HL-60 (cell line): ENCODE results near the gene ZDHHC5.
"Not testable (repeated sequence)": the region's sequence is repeated elsewhere in the genome, so short reads cannot be mapped to it uniquely, and the experiment has no call there.

ENCODE experiments used
- DNase-seq, 2 experiments: peaks; one replicate each; pipeline ENCODE4 v3.0.0-alpha.2; 2010 to 2020; ENCODE audit warnings: low read depth in 1 of 2, low spot score in 1 of 2
- H3K27ac ChIP-seq: fragments of 250-450 bp; sonication (Bioruptor Pico); replicated peaks from 2 replicates; pipeline ENCODE4 v1.5.1; 2020; ENCODE audit warnings: mild to moderate bottlenecking, moderate library complexity
- H3K27me3 ChIP-seq: fragments of 250-450 bp; sonication (Bioruptor Pico); 2 replicates; pipeline ENCODE4 v1.5.1; 2021; ENCODE audit warnings: mild to moderate bottlenecking, moderate library complexity; ENCODE audit not compliant: insufficient read depth, poor library complexity, severe bottlenecking
- H3K4me3 ChIP-seq: replicated peaks from 2 replicates; pipeline ENCODE4 v1.5.1; 2011; ENCODE audit warnings: mild to moderate bottlenecking, control low read depth, low read length; ENCODE audit not compliant: insufficient read depth
- GABPA ChIP-seq: IDR thresholded peaks from 2 replicates; pipeline ENCODE4 v1.6.1; 2012; ENCODE audit warnings: low read depth
- POLR2AphosphoS5 ChIP-seq: IDR thresholded peaks from 2 replicates; pipeline ENCODE4 v1.6.1; 2012; ENCODE audit warnings: low read depth
- SPI1 ChIP-seq: IDR thresholded peaks from 2 replicates; pipeline ENCODE4 v1.6.1; 2012; ENCODE audit warnings: low read depth, mild to moderate bottlenecking, borderline replicate concordance
- TF ChIP-seq, protein P1 (sequence below): IDR thresholded peaks from one replicate; pipeline ENCODE4 v1.5.1; 2011; ENCODE audit warnings: low read length, control low read depth, inconsistent platforms; ENCODE audit not compliant: insufficient read depth
- TF ChIP-seq, protein P2 (sequence below): IDR thresholded peaks from 2 replicates; pipeline ENCODE4 v1.6.1; 2012; ENCODE audit warnings: low read depth; ENCODE audit not compliant: insufficient replicate concordance

Gene ZDHHC5

GRCh38 chr11:57700425-57700824 lies 32.5 kb downstream of the ZDHHC5 start:
- TF ChIP-seq GABPA, result no peak
- TF ChIP-seq, protein P1, sequence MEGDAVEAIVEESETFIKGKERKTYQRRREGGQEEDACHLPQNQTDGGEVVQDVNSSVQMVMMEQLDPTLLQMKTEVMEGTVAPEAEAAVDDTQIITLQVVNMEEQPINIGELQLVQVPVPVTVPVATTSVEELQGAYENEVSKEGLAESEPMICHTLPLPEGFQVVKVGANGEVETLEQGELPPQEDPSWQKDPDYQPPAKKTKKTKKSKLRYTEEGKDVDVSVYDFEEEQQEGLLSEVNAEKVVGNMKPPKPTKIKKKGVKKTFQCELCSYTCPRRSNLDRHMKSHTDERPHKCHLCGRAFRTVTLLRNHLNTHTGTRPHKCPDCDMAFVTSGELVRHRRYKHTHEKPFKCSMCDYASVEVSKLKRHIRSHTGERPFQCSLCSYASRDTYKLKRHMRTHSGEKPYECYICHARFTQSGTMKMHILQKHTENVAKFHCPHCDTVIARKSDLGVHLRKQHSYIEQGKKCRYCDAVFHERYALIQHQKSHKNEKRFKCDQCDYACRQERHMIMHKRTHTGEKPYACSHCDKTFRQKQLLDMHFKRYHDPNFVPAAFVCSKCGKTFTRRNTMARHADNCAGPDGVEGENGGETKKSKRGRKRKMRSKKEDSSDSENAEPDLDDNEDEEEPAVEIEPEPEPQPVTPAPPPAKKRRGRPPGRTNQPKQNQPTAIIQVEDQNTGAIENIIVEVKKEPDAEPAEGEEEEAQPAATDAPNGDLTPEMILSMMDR, result no peak
- TF ChIP-seq, protein P2, sequence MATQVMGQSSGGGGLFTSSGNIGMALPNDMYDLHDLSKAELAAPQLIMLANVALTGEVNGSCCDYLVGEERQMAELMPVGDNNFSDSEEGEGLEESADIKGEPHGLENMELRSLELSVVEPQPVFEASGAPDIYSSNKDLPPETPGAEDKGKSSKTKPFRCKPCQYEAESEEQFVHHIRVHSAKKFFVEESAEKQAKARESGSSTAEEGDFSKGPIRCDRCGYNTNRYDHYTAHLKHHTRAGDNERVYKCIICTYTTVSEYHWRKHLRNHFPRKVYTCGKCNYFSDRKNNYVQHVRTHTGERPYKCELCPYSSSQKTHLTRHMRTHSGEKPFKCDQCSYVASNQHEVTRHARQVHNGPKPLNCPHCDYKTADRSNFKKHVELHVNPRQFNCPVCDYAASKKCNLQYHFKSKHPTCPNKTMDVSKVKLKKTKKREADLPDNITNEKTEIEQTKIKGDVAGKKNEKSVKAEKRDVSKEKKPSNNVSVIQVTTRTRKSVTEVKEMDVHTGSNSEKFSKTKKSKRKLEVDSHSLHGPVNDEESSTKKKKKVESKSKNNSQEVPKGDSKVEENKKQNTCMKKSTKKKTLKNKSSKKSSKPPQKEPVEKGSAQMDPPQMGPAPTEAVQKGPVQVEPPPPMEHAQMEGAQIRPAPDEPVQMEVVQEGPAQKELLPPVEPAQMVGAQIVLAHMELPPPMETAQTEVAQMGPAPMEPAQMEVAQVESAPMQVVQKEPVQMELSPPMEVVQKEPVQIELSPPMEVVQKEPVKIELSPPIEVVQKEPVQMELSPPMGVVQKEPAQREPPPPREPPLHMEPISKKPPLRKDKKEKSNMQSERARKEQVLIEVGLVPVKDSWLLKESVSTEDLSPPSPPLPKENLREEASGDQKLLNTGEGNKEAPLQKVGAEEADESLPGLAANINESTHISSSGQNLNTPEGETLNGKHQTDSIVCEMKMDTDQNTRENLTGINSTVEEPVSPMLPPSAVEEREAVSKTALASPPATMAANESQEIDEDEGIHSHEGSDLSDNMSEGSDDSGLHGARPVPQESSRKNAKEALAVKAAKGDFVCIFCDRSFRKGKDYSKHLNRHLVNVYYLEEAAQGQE, result no peak
- TF ChIP-seq SPI1, result no peak
- no peak for TF ChIP-seq POLR2AphosphoS5
- Histone ChIP-seq H3K27me3 (no peaks in the 10 kb centered on the region), H3K27ac (no peak overlapping the region), H3K4me3 (no peak overlapping the region)
- DNase-seq, result no peak

DNA sequence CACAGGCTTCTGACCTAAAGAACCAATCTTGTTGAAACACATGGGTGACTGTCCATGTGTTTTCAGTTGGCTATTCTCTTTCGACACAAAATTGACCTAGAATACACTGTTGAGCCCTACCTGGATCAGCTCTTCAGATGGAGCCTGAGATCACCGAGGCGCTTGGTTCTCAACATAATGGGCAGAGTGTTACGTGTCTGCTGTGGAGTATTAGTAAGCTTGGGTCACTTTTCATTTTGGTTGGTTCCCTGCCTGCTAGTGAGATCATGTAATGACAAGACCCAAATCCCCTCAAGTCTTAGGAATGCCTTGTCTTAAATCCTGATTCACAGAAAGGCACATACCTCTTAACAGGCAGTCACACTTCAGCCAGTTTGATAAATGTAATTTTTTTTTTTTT lies 35.4 kb downstream of the ZDHHC5 start:
- H3K4me3 ChIP-seq, result no peak overlapping the region
- H3K27me3 ChIP-seq, result no peaks in the 10 kb centered on the region
- no peak for DNase-seq
- H3K27ac ChIP-seq, result no peak overlapping the region
- TF ChIP-seq POLR2AphosphoS5 (no peak), GABPA (no peak), SPI1 (no peak)
- TF ChIP-seq, protein P1, result no peak
- TF ChIP-seq, protein P2, result no peak

- TF ChIP-seq, protein P1, result no peak
- TF ChIP-seq POLR2AphosphoS5 (no peak), GABPA (no peak), SPI1 (no peak)
- TF ChIP-seq, protein P2, result no peak
Measured at GRCh38 chr11:57704932-57705331, 37.0 kb downstream of the ZDHHC5 start.

DNA sequence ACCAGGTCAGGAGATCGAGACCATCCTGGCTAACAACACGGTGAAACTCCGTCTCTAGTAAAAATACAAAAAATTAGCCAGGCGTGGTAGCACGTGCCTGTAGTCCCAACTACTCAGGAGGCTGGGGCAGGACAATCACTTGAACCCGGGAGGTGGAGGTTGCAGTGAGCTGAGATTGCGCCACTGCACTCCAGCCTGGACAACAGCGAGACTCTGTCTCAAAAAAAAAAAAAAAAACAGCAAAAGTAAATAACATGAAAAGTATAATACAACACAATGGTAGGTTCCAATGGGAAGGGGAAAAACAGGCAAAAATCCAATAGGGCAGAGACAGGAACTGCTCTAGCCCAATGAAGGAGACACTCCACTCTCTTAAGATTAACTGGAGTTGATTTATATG lies 37.5 kb downstream of the ZDHHC5 start:
- DNase-seq, H3K4me3 ChIP-seq, H3K27me3 ChIP-seq, H3K27ac ChIP-seq: not testable (repeated sequence)

More at GRCh38 chr11:57704932-57705331, 37.0 kb downstream of the ZDHHC5 start:
- no peaks in the 10 kb centered on the region for H3K27me3 ChIP-seq
- H3K27ac ChIP-seq, result no peak overlapping the region
- H3K4me3 ChIP-seq, result no peak overlapping the region
- DNase-seq, result no peak
